CD4-positive, alpha-beta T cell treated with Interleukin-4 for 4 hours (primary cell): ENCODE measurements around the gene PTGES2.

ENCODE experiments used
- DNase-seq: peaks from one replicate; pipeline ENCODE4 v3.0.0-alpha.2; 2020

PTGES2 gene

DNA sequence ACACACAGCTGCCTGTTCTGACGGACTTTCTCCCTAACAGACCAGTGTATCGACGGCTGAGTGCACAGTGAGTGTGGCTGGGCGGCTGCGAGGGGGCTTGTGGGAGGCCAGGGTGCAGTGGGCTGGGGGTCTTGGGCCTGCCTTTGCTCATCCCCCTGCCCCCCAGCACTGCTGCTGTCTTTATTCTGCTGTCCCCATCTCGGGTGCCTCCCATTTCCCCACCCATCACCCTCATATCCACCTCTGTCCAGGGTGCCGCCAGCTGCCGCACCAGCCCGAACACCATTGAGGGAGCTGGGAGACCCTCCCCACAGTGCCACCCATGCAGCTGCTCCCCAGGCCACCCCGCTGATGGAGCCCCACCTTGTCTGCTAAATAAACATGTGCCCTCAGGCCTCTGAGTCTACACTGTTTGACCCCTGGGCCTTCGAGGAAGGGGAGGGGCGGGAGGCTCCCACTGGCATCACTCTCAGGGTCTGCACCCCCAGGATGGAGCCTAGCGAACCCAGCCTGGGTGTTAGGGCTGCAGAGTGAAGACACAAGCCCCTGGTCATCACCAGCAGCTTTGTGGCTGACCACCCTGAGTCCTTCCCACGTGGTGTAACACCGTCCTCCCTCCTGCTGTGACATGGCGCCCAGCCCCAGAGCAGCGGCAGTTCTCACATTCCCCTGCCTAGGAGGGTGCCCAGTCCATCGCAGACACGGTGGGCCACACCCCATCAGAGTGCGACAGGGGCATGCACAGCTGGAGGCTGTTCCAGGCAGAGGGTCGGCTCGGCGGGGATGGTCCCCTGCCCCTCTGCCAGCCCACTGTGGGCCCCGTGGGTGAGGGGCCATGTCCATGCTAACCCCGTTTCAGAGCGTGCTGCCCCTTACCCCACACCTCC lies 25.8 kb upstream of the PTGES2 start:
- DNase-seq = no peak

- DNase-seq = no peak
Measured at GRCh38 chr9:128152133-128153059, 24.9 kb upstream of the PTGES2 start.

GRCh38 chr9:128151309-128152132 lies 24.0 kb upstream of the PTGES2 start:
- no peak for DNase-seq

GRCh38 chr9:128150594-128151308 lies 23.2 kb upstream of the PTGES2 start:
- DNase-seq = no peak

DNA sequence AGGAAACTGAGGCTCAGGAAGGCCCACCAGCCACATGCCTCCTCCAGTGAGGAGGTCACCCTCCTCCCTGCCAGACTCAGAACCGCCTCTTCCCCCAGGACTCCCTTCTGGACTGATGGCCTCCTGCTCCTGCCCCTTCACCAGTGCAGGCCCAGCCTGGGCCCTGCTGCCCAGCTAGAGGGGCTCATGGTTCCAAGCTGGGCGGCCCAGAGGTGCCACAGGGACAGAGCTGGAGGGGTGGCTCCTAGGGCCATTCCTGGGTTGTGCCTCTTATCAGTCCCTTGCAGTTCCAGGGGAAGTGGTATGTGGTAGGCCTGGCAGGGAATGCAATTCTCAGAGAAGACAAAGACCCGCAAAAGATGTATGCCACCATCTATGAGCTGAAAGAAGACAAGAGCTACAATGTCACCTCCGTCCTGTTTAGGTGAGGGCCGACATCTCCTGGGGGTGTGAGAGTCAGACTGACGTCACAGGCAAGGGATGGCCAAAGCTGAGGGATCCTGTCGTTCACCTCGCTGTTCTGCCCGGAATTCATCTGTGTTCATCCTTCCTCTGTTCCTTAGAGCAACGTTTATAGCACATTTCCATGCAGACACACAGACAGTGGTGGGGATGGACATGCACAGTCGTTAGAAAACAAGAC lies 22.5 kb upstream of the PTGES2 start:
- no peak for DNase-seq

DNA sequence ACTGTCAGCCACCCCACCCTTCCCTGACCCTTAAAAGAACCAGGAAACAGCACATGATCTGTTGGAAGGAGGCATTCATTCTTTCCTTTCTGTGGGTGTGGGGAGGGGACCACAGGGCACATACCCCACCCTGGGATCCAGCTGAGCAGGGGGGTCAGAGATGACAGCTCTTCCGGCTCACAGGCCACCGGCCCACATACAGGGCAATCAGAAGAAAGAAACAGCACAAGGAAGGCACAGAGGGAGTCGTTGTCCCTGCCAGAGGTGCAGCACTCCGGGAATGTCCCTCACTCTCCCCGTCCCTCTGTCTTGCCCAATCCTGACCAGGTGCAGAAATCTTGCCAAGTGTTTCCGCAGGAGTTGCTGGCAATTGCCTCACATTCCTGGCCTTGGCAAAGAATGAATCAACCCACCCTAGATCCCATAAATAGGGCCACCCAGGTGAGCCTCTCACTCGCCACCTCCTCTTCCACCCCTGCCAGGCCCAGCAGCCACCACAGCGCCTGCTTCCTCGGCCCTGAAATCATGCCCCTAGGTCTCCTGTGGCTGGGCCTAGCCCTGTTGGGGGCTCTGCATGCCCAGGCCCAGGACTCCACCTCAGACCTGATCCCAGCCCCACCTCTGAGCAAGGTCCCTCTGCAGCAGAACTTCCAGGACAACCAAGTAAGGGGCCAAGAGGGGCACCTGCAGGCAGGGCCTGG lies 21.6 kb upstream of the PTGES2 start, which contains the start of gene LCN2:
LCN2 (plus strand) TSS at position 453 of the 701 bp plus-strand sequence; CDS start at position 526, 73 bp downstream.
- no peak for DNase-seq

DNA sequence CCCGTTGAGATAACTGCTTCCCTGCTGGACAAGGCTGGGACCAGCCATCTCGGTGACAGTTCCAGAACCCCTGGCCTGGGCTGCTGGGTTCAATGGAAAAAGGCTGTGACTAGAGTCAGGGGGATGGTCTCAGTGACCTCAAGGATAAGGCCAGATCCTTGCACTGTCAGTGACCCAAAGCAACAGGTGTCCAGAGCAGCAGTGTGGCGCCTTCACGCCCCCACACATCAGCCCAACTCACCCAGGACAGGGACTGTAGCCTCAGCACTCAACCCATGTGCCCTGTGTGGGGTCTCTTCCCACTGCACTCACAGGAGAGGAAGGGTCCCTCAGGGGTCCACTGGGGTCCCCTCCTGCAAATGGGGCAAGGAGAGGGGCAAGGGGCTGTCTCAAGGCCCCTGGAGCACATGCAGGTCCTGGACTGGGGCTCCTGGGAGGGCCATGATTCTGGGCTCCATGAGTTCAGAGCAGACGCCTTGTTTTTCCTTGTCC lies 21.0 kb upstream of the PTGES2 start:
- no peak for DNase-seq

DNA sequence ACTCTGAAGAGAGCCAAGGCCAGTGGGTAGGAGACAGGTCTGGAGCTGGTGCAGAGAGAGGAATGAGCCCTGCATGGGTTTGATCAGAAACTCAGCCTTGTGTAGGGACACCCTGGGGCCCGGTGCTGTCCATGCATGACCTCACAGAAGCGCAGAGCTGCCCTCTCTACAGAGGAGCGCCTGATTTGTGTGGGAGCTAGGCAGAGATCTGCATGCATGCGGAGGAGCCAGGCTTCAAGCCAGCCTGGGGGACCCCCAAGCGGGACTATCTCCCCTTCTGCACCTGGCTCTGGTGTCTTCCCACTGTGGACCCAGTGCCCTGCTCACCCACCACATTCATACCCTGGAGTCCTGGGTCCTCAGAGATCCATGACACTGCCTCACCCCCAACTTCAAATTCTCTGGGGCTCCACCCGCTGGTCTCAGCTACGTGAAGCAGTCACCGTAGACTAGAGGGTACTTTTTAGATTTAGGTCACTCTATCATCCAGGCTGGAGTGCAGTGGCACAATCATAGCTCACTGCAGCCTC lies 19.1 kb upstream of the PTGES2 start:
- no peak for DNase-seq

GRCh38 chr9:128145951-128146351 lies 18.4 kb upstream of the PTGES2 start:
- no peak for DNase-seq

GRCh38 chr9:128145536-128145935 lies 18.0 kb upstream of the PTGES2 start:
- no peak for DNase-seq

- no peak for DNase-seq
Measured at GRCh38 chr9:128144239-128145181, 17.0 kb upstream of the PTGES2 start.

GRCh38 chr9:128143525-128144238 lies 16.2 kb upstream of the PTGES2 start:
- DNase-seq = no peak

- DNase-seq = no peak
Measured at GRCh38 chr9:128142596-128142995, 15.1 kb upstream of the PTGES2 start.

- no peak for DNase-seq
Measured at GRCh38 chr9:128142061-128142460, 14.5 kb upstream of the PTGES2 start.

DNA sequence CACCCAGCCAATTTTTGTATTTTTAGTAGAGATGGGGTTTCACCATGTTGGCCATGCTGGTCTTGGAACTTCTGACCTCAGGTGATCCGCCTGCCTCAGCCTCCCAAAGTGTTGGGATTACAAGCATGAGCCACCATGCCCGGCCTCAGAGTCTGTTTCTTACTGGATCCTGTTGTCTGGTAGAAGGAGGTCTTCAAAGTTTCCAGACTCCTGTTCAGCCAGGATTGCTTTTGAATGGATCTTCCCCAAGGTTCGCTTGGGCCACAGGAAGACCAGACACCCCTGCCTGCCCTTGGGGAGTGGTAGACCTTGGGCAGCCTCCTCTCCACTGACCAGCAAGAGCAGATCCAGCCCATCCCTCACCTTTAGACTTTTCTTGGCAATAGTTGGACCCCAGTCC lies 14.1 kb upstream of the PTGES2 start:
- no peak for DNase-seq

DNA sequence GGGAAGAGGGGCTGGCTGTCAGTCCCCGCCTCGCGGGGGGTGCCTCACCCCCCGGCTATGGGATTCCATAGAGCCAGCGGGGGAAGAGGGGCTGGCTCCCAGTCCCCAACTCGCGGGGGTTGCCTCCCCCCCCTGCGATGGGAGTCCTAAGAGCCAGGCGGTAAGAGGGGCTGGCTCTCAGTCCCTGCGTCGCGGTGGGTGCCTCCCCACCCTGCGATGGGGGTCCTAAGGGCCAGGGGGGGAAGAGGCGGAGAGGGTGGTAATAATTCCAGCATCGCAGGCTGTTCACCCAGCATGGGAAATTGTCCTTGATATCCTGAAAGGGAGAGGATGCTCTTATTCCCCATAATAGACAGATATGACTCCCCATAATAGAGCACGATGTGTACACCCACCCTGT lies 12.1 kb upstream of the PTGES2 start:
- no peak for DNase-seq

DNA sequence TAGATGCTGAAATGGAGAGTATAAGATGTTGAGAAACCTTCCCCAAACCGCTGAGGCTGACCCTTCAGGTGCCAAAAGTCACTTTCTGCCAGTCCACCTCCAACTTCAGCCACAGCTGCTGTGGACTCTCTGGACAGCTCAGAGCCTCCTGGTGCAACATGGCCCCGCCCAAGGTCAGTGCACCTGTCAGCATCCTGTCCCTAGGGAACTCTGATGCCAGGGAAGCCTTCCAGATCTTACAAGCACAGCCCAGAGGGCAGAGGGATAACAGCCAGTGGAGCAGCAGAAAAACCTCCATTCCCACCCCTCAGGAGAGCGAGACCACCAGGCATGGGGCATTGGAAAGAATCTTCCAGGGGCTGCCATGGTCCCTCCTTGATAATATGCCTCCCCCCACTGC lies 10.5 kb upstream of the PTGES2 start:
- DNase-seq = no peak
